OCI-LY7 (cell line): Measurements from ENCODE around the gene MBOAT2.

Experiments
- EZH2phosphoT487 ChIP-seq: fragments of 200-600 bp; sonication (generic); IDR thresholded peaks from 2 replicates; pipeline ENCODE4 v1.6.1; 2018; ENCODE audit warnings: low read depth, borderline replicate concordance, mild to moderate bottlenecking, mixed run types, antibody characterized with exemption, low read length, moderate library complexity, mixed read lengths
- TF ChIP-seq, protein P1 (sequence below): fragments of 200-600 bp; sonication (generic); conservative IDR thresholded peaks from 2 replicates; pipeline ENCODE4 v1.5.1; 2014; ENCODE audit warnings: mild to moderate bottlenecking, antibody characterized with exemption, low read length, moderate library complexity, mixed read lengths

DNA sequence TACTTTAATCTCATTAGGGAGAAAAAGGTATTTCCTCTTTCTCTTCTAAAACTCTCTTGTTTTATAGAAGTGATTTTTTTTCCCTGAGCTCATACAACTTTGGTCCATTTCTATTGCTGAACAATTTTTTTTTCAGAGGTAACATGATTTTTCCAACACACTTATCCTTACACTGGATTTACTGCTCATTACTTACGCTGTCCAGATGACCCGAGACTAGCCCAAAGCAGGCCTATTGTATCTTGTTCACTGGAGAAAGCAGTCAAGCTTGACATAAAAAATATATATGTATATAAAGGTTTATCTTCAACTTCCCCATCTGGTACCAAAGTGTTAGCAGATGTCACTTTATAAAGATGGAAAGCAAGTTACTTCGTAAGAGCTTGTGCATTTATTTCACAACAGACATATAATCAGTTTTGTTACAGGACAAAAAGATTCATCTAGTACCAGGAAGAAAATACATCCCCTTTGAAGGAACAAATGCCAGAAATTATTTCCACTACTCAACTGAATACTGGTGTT, 95.7 kb downstream of the MBOAT2 start:
- TF ChIP-seq, protein P1, sequence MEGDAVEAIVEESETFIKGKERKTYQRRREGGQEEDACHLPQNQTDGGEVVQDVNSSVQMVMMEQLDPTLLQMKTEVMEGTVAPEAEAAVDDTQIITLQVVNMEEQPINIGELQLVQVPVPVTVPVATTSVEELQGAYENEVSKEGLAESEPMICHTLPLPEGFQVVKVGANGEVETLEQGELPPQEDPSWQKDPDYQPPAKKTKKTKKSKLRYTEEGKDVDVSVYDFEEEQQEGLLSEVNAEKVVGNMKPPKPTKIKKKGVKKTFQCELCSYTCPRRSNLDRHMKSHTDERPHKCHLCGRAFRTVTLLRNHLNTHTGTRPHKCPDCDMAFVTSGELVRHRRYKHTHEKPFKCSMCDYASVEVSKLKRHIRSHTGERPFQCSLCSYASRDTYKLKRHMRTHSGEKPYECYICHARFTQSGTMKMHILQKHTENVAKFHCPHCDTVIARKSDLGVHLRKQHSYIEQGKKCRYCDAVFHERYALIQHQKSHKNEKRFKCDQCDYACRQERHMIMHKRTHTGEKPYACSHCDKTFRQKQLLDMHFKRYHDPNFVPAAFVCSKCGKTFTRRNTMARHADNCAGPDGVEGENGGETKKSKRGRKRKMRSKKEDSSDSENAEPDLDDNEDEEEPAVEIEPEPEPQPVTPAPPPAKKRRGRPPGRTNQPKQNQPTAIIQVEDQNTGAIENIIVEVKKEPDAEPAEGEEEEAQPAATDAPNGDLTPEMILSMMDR, result no peak
- TF ChIP-seq EZH2phosphoT487, result no peak
